Keratinocyte (primary cell): ENCODE measurements around the gene HAUS1. TPM values are rescaled to one million over a fixed set of nuclear protein-coding genes. Genes with fewer than 3 reads are reported as not detected.

Source experiments
- DNase-seq: peaks from one replicate; pipeline ENCODE4 v3.0.0-alpha.2; 2011; ENCODE audit warnings: low read depth, missing footprints, low spot score
- FAIRE-seq: peaks from 2 replicates; lab custom pipeline; 2011; peaks lifted over from hg19 to GRCh38; lab: Jason Lieb, UNC
- H2AFZ ChIP-seq: 2 replicates; pipeline ENCODE4 v1.6.0; 2012; ENCODE audit warnings: low read length, control low read depth, inconsistent platforms; ENCODE audit not compliant: control insufficient read depth
- H3K27ac ChIP-seq: 2 replicates; pipeline ENCODE4 v1.5.1; 2011; ENCODE audit warnings: low read length; ENCODE audit not compliant: control insufficient read depth, insufficient read depth
- H3K27me3 ChIP-seq: 3 replicates; pipeline ENCODE4 v1.6.0; 2011; ENCODE audit warnings: low read length; ENCODE audit not compliant: control insufficient read depth, insufficient read depth; ENCODE audit errors: extremely low read depth
- H3K36me3 ChIP-seq, 2 experiments: 2 replicates in 1 of 2; 3 replicates in 1 of 2; pipeline ENCODE4 v1.5.1; 2011; ENCODE audit warnings: low read length in 2 of 2, mild to moderate bottlenecking in 1 of 2; ENCODE audit not compliant: control insufficient read depth in 2 of 2, insufficient read depth in 2 of 2; ENCODE audit errors: extremely low read depth in 1 of 2
- H3K4me1 ChIP-seq: 3 replicates; pipeline ENCODE4 v1.5.1; 2011; ENCODE audit warnings: low read length; ENCODE audit not compliant: control insufficient read depth, insufficient read depth; ENCODE audit errors: extremely low read depth
- H3K4me2 ChIP-seq: 3 replicates; pipeline ENCODE4 v1.6.0; 2011; ENCODE audit warnings: low read depth, low read length; ENCODE audit not compliant: control insufficient read depth, insufficient read depth; ENCODE audit errors: extremely low read depth
- H3K4me3 ChIP-seq, 3 experiments: fragments of 200-600 bp in 1 of 3; sonication (generic) in 1 of 3; 2 replicates in 2 of 3; 3 replicates in 1 of 3; pipeline ENCODE4 v1.5.1; 2011 to 2016; ENCODE audit warnings: low read length in 3 of 3, mild to moderate bottlenecking in 3 of 3, control low read depth in 2 of 3, inconsistent platforms in 1 of 3, low read depth in 1 of 3, mixed read lengths in 1 of 3, mixed run types in 1 of 3, moderate library complexity in 1 of 3; ENCODE audit not compliant: control insufficient read depth in 2 of 3, insufficient read depth in 2 of 3; ENCODE audit errors: extremely low read depth in 1 of 3
- H3K79me2 ChIP-seq: 2 replicates; pipeline ENCODE4 v1.6.0; 2012; ENCODE audit warnings: low read length; ENCODE audit not compliant: control insufficient read depth, insufficient read depth
- H3K9ac ChIP-seq: 3 replicates; pipeline ENCODE4 v1.6.0; 2011; ENCODE audit warnings: low read length; ENCODE audit not compliant: control insufficient read depth, insufficient read depth; ENCODE audit errors: extremely low read depth
- H3K9me1 ChIP-seq: 3 replicates; pipeline ENCODE4 v1.6.0; 2011; ENCODE audit warnings: low read length; ENCODE audit not compliant: control insufficient read depth, insufficient read depth; ENCODE audit errors: extremely low read depth
- H3K9me3 ChIP-seq: 2 replicates; pipeline ENCODE4 v1.5.1; 2012; ENCODE audit warnings: low read depth, low read length; ENCODE audit not compliant: control insufficient read depth
- H4K20me1 ChIP-seq: 3 replicates; pipeline ENCODE4 v1.6.0; 2011; ENCODE audit warnings: low read length; ENCODE audit not compliant: control insufficient read depth, insufficient read depth; ENCODE audit errors: extremely low read depth
- CTCF ChIP-seq, 3 experiments: IDR thresholded peaks in 1 of 3; conservative IDR thresholded peaks in 1 of 3; optimal IDR thresholded peaks in 1 of 3; 2 replicates in 2 of 3; 3 replicates in 1 of 3; pipeline versions ENCODE3 to v1.5.1; 2011; ENCODE audit warnings: low read length in 3 of 3, mild to moderate bottlenecking in 3 of 3, moderate library complexity in 2 of 3, control low read depth in 1 of 3, inconsistent platforms in 1 of 3; ENCODE audit not compliant: insufficient read depth in 2 of 3; ENCODE audit errors: extremely low read depth in 1 of 3
- EZH2 ChIP-seq: IDR thresholded peaks from one replicate; pipeline ENCODE4 v1.6.1; 2012; ENCODE audit warnings: inconsistent platforms, mild to moderate bottlenecking, low read length, moderate library complexity
- dilution Hi-C: fragments of 300-500 bp; cut with MboI; formaldehyde crosslinking; loops from one replicate; pipeline ENCODE4 v1.7.0; 2020; ENCODE audit warnings: low sequenced_read_pairs; ENCODE audit not compliant: extremely low pct_ligation_motif_present
- polyA plus RNA-seq, 5 experiments: library from polyadenylated mRNA; depleted of rRNA in 3 of 5; stranded (reverse) in 3 of 5; stranded (forward) in 1 of 5; unstranded in 1 of 5; fragments of >200 nt; gene quantifications; 1 replicate in 1 of 5; 2 replicates in 3 of 5; 3 replicates in 1 of 5; pipeline versions ENCODE4 v1.2.1 to v1.2.3, GENCODE V29; 2011 to 2012; ENCODE audit warnings: missing spikeins in 2 of 5, low read depth in 1 of 5, low replicate concordance in 1 of 5

The HAUS1 gene
- polyA plus RNA-seq, 1 donor (not counting 4 experiments of a cell fraction or from before 2014, with no cell fraction given): 39.5 TPM

GRCh38 chr18:46156124-46156745 lies 52.0 kb downstream of the HAUS1 start:
- H3K4me3 ChIP-seq: peak overlapping the region in 1 of 3 experiments; percentile 13
- no peaks in the 10 kb centered on the region for H3K27me3 ChIP-seq
- FAIRE-seq (peak; percentile 53), DNase-seq (no peak)
- TF ChIP-seq CTCF (optimal IDR thresholded peaks at IDR 0.05 in 1 of 3, IDR thresholded peaks at IDR 0.05 in 1 of 3, conservative IDR thresholded peaks at IDR 0.05 in 1 of 3; ENCODE audit: extremely low read depth in 1 of 3, insufficient read depth in 2 of 3, low read length in 3 of 3) (no peak), EZH2 (no peak)
- H2AFZ ChIP-seq: no peak overlapping the region
- H3K9me1 ChIP-seq: no peaks in the 10 kb centered on the region
- peak overlapping the region; percentile 25 for H3K9ac ChIP-seq
- no peaks in the 10 kb centered on the region for H3K79me2 ChIP-seq
- peak overlapping the region; percentile 34 for H3K4me2 ChIP-seq
- H4K20me1 ChIP-seq: no peaks in the 10 kb centered on the region
- H3K9me3 ChIP-seq: no peaks in the 10 kb centered on the region
- no peaks in the 10 kb centered on the region for H3K36me3 ChIP-seq
- peaks cover 67% of the 10 kb centered on the region for H3K4me1 ChIP-seq
- peak overlapping the region; percentile 51 for H3K27ac ChIP-seq
- dilution Hi-C loops: no loop called here

- Histone ChIP-seq H3K4me1 (peaks cover 66% of the 10 kb centered on the region), H4K20me1 (no peaks in the 10 kb centered on the region), H3K9me1 (no peaks in the 10 kb centered on the region), H3K4me2 (no peak overlapping the region), H3K27ac (peak overlapping the region; percentile 51), H3K27me3 (no peaks in the 10 kb centered on the region), H2AFZ (peak overlapping the region; percentile 49), H3K9ac (peak overlapping the region; percentile 25), H3K9me3 (no peaks in the 10 kb centered on the region), H3K79me2 (no peaks in the 10 kb centered on the region), H3K36me3 (no peaks in the 10 kb centered on the region), H3K4me3 (no peak overlapping the region)
- DNase-seq (no peak), FAIRE-seq (no peak)
- dilution Hi-C loops: no loop called here
- no peak for TF ChIP-seq CTCF (optimal IDR thresholded peaks at IDR 0.05 in 1 of 3, IDR thresholded peaks at IDR 0.05 in 1 of 3, conservative IDR thresholded peaks at IDR 0.05 in 1 of 3; ENCODE audit: extremely low read depth in 1 of 3, insufficient read depth in 2 of 3, low read length in 3 of 3)
- no peak for TF ChIP-seq EZH2
Measured at GRCh38 chr18:46156843-46157242, 52.7 kb downstream of the HAUS1 start.
